Mesenteric fat pad (tissue), 1 donor: ENCODE results near the gene ARHGEF3. TPM values are rescaled to one million over a fixed set of nuclear protein-coding genes. Genes with fewer than 3 reads are reported as not detected.

Source experiments
- DNase-seq: peaks from one replicate; pipeline ENCODE4 v3.0.0-alpha.2; 2020; ENCODE audit warnings: low spot score
- long read RNA-seq: library from polyadenylated mRNA; unstranded; transcript quantifications from one replicate; pipeline ENCODE4 v2.0.0, GENCODE V29; 2020
- total RNA-seq: library from RNA; stranded (reverse); fragmentation: NEBNext Ultra II Directional; extraction: Animal tissue kit (Norgen Biotek cat#: 25700); gene quantifications from one replicate; pipeline ENCODE4 v1.2.1, GENCODE V29; 2021
- donor health status: DM: yes; HTN: yes; CAD: no.

The ARHGEF3 gene, protein sequence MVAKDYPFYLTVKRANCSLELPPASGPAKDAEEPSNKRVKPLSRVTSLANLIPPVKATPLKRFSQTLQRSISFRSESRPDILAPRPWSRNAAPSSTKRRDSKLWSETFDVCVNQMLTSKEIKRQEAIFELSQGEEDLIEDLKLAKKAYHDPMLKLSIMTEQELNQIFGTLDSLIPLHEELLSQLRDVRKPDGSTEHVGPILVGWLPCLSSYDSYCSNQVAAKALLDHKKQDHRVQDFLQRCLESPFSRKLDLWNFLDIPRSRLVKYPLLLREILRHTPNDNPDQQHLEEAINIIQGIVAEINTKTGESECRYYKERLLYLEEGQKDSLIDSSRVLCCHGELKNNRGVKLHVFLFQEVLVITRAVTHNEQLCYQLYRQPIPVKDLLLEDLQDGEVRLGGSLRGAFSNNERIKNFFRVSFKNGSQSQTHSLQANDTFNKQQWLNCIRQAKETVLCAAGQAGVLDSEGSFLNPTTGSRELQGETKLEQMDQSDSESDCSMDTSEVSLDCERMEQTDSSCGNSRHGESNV
- 17.0 TPM for total RNA-seq
- long read RNA-seq, partial matches to known transcripts = 7 of 30 reads
- long read RNA-seq, other reads (novel, unspliced or antisense) = 18 of 30 reads

DNA sequence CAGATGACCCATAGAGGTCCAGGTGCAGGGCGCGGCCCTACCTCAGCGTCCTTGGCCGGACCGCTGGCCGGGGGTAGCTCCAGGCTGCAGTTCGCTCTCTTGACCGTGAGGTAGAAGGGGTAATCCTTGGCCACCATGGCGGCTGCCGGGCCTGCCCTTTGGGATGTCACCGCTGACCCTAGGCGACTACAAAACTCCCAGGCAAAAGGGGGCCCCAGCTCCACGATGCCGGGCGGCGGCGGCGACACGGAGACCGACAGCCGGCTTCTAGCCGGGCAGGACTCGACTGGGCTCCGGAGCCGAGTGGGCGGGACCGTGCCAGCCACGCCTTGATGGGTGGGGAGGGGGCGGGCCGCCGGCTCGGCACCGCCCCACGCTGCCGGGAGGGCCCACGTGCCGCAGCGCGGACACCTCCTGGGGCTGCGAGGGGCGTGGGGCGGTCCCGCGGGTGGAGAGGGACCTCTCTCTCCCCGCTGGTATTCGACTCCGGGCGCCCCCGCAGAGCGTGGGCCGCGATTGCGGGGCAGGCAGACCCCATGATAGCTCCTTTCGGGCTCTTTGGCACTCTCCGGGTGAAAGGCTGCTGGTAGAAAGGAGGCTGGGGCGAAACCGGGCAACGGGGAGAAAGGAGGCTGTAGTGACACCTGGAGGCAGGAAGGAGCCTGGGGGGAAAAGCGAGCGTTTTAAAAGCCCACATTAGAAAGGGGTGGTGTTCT lies at the start of gene ARHGEF3:
ARHGEF3 (minus strand) TSS at position 288 of the 716 bp plus-strand sequence; CDS start at position 137, 151 bp downstream.
- DNase-seq = peak; percentile 95

DNA sequence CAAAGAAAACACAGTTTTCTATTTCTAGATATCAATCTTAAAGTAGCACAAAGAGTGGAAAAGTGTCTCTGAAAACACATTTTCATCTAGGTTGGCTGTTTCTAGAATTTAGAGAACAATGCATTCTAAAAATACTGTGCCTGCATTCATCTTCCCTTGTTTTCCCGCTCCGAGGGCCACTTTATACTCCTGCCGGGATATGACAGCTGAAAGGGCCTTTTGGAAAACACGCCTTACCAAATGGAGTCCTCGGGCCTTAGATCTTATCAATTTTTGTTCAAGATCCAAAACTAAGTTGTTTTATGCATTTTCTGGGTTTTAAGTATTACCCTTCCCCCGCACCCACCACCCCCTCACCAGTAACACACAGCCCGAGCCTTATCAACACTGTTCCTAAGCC lies 47.9 kb upstream of the ARHGEF3 start:
- DNase-seq = no peak

DNA sequence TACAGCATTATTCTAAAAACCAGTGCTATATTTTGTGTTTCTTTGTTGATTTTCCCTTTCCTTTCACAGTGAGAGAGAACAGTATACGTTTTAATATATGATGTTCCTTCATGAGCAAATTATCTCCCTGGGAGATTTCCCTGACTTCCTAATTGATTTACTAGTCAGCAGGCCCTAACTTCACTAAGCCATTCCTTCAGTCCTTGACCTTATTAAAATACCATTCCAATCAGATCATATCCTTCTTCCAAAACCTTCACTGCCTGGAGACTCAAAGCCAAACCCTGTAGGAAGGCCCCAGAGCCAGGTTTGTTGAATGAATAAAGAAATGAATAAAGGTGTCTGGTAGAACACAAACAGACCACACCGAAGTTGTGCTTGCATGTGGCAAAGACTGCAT lies 43.8 kb upstream of the ARHGEF3 start:
- DNase-seq = no peak

DNA sequence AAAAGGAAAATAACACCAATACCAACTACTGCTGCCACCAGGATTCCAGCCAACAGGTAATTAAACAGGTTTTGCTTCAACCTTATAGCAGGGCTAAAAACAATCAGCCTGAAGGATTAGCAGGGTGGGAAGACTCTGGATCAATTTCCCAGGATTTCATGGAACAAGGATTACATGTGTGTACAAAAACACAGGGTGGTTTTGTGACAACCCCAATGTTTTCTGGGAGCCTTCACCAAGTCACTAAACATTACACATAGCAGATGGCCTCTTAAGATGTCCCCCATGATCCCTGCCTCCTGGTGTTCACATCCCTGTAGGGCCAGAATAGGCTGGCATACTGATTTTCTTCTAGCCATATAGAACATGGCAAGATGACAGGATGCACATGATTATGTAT lies 42.8 kb upstream of the ARHGEF3 start:
- DNase-seq = no peak

DNA sequence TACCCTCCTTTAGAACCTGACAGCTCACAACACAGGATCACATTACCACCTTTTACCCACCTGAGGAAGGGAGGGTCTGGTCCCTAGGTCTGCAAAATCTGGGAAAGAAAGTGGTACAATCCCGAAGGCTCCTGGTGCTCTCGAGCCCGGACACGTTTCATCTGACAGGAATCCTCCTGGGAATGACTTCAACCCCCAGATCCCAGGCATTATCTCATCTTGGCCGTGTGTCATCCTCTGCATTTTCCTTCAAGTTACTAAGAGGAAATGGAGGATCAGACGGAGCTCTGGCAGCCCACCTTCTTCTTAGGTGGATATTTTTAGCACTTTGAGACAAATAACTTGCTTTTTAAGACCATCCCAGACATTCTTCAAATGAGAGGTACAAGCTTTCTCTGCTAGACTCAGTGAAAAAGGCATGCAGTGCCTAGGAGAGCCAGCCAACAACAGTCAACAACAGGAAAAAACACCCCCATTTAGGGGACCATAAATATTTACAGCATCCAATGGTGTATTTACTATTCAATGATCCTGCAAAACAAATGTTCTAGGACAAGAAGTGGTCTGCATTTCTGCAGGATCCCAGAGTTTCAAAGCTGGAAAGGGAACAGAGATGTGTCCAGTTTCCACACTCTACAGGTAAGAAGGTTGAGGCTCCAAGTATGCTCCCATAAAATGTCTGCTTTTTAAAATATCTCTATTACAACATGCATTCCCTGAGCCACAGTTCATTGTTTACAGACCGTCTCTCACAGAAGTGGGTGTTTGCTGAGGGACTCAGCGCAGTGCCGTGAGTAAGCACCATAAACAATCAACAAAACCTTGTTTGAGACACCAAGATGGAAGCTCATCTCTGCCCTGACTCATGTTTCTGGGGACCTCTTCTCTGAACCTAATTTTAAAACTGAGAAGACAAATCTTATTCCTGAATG lies 38.3 kb upstream of the ARHGEF3 start:
- DNase-seq = no peak

DNA sequence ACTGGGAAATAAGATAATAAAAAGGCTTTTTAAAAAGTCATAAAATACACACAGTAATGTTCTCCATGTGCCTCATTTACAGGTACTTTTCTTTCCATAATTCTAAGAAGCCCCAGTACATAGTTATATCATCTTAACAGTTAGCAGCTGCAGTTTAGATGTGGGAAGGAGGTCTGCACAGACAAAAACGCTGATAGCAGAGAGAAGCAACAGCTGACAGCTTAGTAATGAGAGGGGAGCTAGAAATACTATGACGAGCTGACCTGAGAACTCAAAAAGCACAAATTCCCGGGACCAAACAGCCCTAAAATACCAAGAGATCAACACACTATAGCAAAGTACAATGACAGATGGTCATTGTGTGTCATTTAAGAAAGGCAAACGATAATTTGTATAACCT lies 36.7 kb upstream of the ARHGEF3 start:
- no peak for DNase-seq

DNA sequence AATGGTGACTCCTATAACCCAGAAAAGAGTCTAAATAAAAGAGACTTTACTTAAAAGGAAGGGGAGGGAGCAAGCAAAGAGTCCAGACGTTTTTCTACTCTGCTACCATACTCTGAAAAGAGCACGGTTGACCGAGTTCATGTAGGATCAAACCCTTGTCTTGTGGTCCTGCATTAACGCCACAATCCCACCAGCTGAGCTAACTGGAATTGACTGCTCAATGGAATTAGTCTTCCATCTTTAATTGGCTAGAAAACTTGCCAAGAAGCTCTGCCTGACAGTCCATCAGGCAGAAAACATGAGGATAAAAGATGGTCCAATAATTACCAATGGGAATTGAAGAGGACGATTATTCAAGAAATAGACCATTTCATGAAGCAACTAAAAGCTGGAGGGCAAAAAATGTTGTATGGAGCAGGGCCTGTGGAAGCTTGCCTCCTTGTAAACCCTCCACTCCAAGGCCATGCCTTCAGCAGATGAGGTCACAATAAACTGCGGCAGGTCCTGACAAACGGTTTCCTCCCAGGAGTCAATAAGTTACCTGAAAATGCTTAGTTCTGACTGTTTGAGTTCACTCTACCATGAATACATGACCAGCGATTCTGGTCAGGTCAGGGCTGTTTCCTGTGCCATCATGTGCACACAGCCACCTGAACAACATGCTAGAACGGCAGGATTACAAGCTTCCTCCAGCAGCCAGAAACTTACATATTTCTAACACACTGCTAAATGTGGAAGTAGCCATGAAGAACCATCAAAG lies 35.6 kb upstream of the ARHGEF3 start:
- DNase-seq = no peak

DNA sequence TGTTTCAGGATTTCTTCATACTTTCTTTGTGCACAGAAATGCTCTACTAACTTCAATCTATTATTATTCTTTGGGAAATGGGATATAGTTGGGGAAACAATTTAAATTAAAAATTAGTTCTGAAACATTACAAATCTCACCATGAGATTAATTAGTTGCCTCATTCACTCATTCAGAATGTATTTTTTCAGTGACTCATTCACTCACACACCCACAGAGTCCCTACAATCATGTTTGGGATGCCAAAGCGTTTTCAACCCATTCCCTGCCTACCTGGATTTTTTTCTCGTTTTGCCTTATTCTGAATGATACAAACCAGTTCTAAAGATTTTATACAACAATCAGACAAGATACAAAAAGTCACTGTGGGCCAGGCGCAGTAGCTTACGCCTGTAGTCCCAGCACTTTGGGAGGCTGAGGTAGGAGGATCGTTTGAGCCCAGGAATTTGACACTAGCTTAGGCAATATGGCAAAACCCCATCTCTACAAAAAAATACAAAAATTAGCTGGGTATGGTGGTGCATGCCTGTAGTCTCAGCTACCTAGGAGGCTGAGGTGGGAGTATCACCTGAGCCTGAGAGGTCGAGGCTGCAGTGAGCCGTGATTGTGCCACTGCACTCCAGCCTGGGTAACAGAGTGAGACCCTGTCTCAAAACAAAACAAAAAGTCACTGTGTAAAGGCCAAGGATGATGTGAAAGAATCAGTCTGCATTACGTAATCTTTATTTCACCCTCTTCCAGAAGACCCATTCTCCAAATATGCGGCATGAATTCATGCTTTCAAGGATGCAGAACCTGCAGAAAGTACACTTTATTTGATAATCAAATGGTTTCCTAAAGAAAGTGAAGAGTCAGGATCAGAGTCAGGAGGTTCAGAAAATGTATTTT lies 34.8 kb upstream of the ARHGEF3 start:
- no peak for DNase-seq

DNA sequence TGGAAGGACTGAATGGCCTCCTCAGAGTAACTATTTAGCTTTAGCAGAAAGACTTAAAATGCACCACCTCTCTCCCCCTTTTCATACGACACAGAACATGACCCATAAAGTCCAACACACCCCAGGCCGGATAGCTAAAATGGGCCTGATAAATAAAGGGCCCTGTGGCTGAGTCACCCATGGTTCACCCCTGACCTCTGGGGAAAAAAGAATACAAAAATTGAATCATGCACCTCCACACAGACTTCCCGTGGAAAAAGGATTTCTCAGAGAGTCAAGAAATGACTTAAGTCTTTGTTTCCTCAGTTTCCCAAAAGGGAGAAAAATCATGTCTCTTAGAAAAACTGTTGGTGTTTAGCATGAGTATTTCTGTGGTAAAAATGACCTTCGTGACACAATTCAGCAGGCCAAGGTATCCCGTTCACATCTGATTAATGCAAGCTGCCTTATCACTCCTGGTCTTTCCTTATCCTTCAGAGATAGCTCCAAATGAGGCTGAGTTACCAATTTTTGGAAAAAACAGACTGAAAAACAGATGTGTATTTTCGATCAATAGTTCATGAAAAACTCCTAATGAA lies 34.0 kb upstream of the ARHGEF3 start:
- no peak for DNase-seq

DNA sequence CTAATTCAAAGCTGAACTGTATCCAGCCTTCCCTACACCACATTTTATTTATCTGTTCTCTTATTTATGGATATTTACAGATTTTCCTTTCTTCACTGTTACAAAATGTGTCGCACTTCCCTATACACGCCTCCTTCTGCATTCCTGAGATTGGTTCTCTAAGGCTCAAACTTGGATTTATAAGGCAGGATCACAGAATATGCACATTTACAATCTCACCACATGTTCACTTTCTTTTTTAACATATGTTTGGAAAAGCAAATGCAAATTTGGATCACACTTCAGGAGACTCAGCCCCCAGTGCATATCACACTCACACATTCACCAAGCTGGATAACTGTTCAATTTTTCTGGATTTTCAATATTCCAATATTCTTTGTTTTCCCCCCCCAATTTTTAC lies 31.8 kb upstream of the ARHGEF3 start:
- DNase-seq = no peak

DNA sequence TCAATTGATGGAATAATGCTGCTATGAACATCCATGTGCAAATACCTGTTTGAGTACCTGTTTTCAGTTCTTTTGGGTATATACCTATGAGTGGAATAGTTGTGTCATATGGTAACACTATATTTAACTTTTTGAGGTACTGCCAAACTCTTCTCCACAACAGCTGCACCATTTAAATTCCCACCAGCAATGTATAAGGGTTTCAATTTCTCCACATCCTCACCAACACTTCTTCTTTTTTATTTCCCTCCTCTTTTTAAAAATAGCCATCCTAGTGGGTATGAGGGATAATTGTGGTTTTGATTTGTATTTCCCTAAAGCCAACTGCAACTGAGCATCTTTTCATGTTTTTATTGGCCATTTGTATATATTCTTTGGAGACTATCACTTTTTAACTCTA lies 31.3 kb upstream of the ARHGEF3 start:
- DNase-seq = no peak

DNA sequence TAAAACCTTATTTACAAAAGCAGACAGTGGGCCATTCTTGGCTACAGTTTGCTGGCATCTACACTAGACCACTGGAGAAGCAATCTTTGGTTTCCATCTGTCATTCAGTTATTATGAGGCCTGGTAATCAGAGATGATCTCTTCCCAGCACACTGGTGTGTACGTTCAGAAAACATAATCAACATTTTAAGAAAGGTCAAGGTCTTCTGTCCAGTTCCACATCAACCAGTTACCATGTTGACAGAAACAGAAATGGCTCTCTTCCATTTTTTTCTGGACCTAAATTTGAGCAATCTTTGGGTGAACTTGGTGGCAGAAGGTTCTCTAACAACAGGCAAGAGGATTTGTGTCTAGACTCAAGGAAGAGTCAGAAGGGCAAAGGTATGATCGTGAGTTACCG lies 29.8 kb upstream of the ARHGEF3 start:
- DNase-seq = no peak

DNA sequence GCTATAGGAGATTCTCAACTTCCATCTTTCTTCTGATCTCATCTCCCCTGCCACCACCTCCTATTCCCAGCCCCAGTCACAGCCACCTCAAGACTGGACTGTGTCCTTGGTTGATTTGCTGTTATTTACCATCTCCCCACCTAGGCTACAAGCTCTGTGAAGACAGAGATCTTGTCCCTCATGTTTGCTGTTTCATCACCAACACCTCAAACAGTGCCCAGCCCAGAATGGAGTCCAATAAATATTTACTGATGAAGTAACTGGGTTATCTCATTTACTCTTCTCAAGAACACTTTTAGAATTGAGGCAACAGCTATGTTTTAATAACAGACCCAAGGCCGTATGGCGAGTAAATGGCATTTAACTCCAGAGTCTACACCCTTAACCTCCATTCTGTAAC lies 29.1 kb upstream of the ARHGEF3 start:
- no peak for DNase-seq

DNA sequence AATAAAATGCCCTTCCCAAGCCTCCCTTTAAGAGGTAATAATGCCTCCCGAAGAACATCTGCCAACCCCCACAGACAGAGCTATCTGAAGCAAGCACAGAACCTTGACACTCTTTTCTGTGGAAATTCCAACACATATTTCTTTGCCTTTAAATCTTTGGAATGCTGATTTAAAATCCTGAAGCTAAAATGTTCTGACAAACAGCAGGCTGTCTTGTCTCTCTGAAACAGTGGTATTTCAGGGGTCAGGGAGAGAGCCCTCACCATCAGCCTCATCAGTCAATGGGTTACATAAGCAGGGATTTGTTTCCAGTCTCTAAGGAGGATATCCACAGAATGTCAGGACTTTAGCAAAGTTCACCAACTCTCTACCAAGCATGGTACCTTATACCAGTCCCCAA lies 27.8 kb upstream of the ARHGEF3 start:
- DNase-seq = no peak

DNA sequence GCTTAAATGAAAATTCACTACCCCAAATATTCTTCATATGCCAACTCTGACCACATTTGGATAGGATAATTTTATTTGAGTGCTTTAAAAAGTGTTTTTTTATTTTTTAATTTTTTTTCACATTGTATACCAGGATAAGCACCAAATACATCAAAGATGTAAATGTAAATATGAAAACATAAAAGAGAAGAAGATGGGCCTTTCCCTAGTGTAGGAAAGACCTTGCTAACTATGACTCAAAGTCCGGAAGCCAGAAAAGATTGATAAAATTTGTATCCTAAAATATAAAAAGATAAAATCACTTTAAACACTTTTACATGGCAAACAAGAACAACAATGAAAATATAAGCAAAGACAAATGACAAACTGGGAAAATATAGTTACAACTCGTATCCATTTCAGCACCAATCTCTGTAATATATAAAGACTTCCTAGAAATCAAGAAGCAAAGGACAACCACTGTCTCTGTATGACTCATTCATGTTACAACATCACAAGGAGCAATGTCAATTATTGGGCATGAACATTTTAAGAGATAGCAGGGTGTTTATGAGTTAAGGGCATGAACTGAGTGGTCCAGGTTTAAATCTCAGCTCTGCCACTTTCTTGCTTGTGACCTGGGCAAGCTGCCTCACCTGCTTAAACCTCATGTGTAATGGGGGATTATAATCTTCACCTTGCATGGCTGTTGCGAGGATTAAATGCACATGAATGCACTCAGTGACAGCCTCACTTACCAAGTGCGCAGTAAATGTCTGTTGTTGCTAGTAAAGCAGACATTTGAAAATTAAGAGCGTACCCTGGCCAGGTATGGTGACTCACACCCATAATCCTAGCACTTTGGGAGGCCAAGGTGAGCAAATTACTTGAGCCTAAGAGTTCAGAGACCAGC lies 25.3 kb upstream of the ARHGEF3 start:
- no peak for DNase-seq

DNA sequence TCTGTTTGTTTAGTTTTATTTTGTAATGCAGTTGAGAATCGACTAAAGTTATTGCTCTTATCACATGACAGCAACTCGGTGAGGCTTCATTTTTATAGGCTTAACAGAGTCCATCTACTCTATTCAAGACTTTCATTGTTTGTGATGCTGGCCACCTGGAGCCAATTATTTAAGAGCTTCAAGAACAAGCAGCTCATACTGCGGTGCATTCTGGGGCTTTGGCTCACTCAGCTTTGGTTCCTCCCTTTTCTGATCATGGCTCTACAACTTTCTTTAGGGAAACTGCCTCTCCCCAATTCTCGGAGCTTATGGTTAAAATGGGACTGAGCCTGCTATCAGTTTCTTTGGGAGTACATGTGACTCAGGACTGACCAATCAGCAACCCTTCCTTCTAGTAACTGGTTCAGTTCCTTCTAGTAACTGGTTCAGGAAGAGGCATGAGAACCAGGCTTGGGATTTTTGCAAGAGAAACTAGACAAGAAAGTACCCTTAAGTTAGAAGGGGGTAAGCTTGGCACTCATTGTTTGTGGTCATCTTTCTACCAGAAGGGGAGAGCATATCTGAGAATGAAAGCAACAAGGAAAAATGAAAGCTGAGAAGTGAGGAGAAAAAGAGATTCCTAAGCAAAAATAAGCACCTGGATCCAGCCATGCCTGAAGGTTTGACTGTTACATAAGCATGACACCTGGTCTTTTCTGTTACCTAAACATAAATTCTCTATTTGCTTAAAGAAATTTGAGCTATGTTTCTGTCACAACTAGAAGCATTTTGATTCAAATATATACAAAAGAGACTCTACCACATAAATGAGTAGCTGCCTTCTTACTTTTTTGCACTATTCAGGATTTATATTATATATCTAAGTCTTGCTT lies 24.1 kb upstream of the ARHGEF3 start:
- no peak for DNase-seq
